IPS DF 19.7 (cell line): ENCODE data around the gene PIPOX.

Experiments used
- DNase-seq: peaks from one replicate; pipeline ENCODE4 v3.0.0-alpha.2; 2013; ENCODE audit warnings: low read depth, low spot score

Gene PIPOX

DNA sequence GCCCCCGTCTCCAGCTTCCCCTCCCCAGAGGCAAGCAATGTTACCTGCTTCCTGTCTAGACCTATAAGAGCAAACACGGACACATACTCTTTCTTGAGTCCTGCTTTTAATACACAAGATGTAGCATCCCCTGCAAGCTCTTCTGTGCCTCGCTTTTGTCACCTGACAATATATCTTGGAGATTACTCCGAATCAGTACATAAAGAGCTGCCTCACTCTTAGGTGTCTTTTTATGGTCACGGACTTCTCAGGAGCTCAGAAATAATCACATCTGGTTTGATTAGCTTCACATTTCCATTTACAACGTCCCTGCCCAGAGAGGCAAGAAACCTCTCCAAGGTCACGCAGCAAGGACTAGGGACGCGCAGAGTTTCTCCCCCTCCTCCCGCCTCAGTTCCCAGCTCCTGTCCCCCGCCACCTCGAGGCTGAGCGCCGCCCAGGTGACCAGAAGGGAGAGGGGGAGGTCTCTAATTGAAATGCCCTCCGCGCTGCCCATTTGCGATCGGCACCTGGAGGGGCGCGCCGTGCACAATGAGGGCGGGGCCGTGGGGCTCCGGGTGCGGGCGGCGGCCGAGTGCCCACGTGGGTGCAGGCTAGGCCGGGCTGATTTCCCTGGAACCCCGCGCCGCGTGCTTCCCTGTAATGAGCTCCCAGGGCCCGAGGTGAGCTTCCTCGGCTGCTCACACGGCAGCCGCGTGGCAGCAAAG lies 23.3 kb upstream of the PIPOX start:
- no peak for DNase-seq

DNA sequence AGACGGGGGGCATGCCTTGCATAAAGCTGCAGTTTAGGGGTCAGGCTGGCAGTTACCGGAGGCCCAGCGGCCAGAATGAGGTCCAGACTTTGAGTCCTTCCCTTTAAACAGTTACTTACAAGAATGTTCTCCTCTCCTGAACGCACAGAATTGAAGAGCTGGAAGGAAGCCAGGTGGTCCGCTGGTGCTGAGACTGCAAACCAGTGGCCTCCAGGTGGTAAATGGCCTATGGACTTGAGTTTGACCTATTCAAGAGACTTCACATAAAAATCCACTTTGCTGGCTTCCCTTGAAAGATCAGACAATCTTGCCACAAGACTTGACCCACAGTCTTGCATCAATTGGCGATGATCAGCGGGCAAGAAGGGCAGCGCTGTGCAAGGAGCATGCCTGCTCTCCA lies 22.4 kb upstream of the PIPOX start:
- no peak for DNase-seq

DNA sequence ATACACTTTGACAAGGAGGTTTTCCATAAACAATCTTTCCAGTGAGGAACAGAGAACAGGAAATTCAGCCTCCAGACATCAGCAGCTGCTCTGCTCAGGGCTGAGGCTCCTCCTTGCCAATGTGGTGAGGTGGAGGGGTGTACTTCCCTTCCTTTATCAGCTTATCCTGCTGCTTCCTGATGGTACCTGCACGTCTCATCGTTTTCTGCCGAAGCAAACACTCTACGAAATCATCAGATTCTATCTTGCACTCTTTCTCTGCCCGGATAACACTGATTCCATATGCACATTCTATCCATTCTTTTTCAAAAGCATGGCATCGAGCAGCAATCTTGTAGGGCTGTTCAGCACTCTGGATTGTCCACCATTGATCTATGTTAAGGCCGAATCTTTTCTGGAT lies 21.7 kb upstream of the PIPOX start:
- DNase-seq = no peak

DNA sequence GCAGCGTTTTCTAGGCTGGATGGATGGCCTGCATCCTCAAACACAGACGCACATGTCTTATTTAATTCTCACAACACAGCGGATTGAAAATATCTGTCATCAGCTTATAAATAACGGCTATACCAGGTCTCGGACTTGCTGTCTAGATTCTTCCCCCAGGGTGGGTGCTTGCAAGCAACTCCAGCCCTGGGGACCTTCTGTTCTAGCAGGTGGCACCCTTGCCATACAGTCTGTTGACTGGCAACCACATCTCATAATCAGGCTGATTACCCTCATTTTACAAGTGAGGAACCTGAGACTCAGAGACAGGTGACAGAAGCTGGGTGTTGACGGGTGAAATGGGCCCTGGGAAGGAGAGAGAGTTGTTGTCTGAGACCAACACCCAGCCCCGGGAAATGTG lies 20.9 kb upstream of the PIPOX start:
- DNase-seq = no peak

DNA sequence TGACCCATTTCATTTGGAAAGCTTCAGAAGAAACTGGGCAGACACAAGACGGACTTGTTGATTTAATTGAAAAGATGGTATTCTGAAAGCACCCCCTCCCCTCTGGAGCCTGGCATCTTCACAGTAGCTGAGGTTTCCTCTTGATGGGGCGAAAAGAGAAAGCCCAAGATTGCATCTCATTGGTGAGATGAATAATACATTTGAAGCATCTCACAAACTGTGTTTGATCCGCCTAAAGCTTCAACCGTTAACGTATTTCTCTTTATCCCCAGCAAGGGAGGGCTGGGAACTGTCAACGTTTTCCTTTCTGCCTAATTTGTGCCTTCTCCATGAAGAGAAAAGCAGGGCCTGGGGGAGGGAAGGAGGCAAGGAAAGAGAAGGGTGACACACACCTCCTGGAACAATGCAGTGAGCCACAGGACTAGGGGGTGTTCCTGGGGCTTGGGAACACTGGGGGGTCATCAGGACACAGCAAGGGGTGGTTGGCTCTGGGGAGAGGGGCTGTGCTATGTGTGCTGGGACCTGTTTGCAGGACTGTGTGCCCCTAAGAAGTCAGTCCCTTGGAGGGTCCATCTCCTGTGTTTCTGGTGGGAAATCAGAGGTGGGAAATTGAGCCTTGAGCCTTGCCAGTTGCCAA lies 18.5 kb upstream of the PIPOX start:
- no peak for DNase-seq

DNA sequence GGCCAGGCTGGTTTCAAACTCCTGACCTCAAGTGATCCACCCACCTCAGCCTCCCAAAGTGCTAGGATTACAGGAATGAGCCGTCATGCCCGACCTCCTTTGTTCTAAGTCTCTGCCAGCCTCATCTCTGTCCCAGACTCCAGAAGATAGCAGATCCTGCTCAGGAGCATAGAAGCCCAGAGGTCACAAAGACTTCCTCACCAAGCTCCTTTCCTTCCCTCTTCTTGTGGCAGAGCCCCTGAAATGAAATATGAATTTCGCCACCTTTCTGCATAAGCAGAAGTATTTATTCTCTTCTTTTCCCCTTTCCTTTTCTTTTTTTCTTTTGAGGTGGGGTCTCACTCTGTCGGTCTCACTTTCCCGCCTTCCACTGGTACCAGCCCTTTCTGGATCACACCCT lies 11.5 kb upstream of the PIPOX start:
- no peak for DNase-seq

DNA sequence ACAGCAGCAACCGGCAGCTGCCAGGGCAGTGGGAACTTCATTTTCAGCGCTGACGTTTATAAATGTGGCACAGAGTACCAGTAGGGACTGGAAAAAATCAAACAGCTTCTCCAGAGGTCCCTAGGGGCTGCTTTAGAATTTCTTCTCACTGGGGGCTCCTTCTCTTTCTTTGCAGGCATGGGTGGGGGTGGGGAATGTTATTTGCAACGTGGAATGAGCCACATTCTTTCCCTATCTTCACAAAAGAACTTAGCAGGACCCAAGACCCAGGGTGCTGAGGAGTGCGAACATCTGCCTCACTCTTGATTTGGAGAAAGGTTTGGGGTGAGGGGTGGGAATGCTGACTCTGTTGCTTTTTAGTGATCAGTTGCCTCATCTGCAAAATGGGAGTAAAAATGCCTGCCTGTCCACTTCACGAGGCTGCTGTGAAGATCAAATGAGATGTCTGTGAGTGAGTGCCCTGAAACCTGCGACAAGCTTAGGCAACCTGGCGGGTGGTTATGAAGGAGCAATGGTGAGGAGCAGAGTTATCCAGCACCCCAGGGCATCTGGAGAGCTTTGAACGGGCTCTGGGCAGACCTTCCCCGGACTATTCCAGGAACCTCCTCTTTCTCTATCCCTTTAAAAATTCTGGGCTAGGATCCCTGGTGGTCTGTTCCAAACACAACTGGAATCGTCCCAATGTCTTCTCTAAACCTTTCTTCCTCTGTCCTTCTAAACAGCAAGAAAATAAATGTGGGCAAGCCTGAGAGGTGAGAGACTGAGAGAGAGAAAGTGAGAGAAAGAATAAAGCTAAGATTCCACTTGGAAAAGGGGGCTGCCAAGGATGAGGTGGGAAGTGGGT lies 10.7 kb upstream of the PIPOX start:
- peak; percentile 79 for DNase-seq

DNA sequence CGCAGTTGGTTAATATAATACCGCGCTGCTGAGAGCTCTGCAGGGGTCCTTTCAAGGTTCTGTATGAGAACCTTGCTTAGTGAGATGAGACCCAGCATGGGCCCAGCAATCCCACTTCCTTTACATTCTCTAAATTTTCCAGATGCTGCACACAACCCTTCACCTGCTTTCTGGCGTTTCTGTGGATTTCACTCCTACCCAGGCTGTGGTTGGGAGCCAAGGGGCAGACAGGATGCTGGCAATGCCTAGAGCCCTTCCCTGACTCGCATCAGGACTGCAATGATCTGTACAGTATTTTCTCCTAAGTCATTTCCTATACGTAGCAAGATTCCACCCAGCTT lies 10.1 kb upstream of the PIPOX start:
- DNase-seq = peak; percentile 82

DNA sequence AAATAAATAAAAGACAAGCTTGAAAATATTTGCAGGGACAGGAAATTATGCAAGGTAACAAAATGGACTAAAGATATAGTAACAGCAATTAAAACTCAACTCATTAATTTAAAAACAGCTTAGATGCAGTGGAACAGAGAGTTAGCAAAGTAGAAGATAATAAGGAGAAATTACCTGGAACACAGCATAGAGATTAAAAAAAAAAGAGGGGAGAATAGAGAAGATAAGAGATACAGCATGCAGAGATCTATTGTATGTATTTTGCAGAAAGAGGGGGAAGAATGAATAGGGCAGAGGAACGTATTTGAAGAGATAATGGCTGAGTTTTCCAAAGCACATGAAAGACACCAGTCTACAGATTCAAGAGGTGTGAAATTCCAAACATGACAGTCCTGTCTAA lies 8.4 kb upstream of the PIPOX start:
- no peak for DNase-seq

DNA sequence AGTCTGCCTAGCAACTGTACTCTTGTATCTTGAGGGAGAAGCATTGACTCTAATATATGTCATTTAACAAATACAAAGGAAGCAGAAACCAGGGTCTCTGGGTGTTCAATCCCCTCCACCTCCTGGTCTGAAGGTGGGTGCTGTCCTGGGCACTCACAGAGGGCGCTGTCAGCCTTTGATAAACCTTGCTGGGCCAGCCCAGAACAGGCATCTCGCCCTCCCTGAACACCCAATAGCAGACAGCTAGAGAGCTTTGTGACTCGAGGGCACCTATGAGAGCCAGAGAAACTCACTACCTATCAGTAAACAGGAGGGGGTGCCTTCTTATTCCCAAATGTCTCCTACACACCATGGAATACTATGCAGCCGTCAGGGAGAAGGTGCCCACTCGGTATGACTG lies 6.4 kb upstream of the PIPOX start:
- DNase-seq = no peak

DNA sequence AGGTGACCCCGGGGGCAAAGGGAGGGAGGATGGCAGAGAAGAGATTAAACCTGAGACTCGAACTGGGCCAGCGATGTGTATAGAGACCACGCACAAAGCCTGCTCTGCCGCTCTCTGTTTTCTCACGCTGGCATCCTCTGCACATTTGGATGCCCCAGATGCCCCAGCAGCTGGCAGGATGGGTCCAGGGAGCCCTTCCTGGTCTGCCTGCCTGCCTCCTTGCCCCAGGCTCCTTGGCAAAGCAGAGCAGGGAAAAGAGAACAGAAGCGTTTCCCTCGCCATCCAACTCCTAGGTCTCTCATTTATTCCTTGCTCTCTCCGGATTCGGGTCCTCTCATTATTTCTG lies 5.2 kb upstream of the PIPOX start:
- DNase-seq = no peak

DNA sequence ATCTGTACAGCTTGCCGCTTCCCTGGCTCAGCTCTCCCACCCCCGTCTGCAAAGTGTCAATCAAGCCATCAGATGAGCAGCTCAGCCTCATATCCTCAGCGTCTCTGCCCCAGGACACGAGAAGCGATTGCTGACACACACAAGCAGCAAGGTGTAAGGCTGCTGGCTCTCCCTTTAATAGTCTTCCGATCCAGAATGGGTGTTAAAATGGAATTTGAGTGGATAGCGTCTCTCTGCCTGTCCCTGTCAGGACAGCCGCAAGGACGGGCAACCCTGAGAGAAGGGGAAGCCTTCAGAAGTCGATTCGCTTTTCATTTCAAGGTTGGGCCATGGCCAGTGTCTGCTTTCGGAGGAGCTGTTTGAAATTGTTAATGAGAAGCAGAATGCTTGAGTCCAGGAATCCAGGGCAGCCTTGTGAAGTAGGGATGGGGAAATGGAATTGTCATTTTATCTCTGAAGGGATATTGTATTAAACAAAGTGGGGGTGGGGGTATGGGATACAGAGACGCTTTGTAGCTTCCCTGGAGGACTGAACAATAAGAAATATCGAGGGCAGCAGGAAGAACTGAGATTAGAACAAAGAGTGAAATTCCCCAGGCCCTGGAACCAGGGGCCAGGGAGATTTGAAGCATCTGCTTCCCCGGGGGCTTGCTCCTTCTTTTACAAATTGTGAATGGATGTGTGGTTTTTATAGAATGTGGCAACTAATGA lies 4.7 kb upstream of the PIPOX start:
- no peak for DNase-seq

DNA sequence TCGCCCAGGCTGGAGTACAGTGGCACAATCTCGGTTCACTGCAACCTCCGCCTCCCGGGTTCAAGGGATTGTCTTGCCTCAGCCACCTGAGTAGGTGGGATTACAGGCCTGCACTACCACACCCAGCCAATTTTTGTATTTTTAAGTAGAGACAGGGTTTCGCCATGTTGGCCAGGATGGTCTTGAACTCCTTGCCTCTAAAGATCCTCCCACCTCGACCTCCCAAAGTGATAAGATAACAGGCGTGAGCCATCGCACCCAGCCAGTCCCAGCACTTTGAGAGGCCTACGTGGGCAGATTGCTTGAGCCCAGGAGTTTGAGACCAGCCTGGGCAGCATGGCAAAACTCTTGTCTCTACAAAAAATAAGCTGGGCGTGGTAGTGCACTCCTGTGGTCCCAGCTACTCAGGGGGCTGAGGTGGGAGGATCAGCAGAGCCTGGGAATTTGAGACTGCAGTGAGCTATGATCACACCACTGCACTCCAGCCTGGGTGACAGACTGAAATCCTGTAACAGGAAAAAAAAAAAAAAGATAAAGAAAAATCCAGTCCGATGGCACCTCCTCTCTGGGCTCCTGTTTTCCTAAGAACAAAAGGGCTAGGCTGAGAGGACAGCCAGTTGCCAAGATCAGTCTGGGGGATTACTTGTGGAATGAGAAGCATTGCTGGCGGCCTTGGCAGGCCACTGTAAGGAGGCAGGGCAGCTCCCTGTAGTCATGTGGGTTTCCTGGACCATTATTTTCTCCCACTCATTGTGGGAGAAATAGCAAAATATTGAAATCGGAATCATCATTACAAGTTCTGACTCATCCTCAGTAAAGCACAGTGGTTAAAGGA lies 3.0 kb upstream of the PIPOX start:
- no peak for DNase-seq

DNA sequence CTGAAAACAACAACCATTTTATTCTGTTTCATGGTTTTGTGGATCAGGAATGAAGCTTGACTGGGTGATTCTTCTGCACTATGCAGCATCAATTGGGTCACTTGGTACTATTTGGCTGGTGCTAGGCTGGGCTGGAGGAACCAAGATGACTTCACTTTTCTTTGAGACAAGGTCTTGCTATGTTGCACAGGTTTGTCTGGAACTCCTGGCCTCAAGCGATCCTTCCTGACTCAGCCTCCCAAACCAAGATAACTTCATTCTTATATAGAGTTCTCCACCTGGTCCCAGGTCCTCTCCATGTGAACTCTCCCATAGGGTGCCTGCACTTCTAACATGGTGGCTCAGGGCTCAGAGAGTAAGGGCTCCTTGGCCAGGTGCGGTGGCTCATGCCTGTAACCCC lies 1.9 kb upstream of the PIPOX start:
- no peak for DNase-seq

DNA sequence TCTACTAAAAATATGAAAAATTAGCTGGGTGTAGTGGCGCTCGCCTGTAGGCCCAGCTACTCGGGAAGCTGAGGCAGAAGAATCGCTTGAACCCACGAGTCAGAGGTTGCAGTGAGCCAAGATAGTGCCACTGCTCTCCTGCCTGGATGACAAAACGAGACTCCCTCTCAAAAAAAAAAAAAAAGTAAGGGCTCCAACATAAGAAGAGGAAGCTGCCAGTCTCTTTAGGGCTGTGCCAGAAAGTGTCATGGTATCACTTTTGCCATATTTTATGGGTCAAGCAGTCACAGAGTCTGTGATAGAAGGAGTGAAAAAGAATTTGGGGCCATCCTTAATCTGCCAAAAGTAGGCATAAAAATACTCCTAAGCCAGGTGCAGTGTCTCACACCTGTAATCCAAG lies 1.4 kb upstream of the PIPOX start:
- no peak for DNase-seq

DNA sequence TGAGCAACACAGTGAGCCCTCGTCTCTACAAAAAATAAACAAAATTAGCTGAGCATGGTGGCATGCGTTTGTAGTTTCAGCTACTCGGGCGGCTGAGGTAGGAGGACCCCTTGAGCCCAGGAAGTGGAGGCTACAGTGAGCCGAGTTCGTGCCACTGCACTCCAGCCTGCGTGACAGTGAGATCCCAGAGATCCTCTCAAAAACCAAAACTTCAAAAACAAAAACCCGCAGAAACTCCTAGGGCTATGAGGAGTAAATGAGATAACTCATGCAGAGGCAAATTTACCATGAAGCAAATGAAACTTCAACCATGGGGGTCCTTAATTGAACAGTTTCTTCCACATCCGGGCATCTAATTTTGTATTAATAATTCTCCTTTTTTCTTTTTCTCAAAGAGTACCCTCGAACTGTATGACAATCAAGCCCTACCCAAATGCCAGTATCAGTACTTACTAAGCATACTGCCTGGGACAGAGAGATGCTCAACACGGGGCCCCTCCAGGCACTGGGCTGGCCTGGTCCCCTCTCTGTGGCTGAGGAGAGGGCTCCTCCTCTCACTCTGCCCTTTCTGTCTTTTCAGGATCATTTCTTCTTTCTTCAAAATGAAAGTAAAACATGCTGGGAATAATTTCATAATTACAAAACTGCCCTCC lies 789 bp upstream of the PIPOX start:
- no peak for DNase-seq

DNA sequence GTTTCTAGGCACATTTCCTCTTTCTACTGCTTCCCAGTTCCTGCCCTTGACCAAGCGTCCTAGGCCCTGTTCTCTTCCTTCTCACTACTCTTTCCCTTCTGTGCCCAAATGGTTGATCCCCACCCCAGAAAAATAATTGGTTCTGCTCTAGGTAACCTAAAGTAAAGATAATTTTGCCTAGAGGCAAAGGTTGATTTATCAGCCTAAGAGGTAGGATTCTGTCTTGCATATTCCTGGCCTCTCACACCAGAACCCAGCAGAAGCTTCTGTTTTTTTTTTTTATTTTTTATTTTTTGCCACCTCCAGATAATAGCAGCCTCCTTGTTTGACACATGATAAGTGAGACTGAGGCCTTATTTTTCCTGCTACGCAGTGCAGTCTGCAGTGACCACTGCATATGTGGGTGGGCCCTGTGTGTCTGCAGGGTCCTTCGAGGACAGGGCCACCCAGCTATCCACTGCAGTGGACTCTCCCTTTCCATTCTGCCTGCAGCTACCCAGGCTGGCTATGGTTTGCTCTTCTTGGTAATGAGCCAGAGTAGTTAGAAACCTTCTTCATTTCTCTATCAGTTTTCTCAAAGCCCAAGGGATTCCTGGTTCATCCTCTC lies 701 bp downstream of the PIPOX start:
- DNase-seq = no peak

DNA sequence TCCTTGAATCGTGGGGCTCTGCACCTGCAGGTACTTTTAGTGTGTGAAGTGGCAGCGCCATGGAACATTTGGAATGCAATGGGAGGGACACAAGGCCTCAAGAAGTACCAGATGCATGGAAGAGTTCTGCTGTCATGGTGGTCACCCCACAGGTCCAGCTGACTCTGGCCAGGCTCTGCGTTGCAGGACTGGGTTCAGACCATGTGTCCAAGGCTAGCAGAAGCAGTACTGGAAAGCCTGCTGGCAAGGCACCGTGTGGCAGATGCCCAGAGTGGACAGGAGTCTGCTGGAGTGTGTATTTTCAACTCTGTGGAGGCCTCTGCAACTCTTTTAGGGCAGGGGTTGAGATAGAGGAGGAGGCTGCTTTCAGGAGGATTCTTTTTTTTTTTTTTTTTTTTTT lies 2.1 kb downstream of the PIPOX start:
- DNase-seq = no peak

DNA sequence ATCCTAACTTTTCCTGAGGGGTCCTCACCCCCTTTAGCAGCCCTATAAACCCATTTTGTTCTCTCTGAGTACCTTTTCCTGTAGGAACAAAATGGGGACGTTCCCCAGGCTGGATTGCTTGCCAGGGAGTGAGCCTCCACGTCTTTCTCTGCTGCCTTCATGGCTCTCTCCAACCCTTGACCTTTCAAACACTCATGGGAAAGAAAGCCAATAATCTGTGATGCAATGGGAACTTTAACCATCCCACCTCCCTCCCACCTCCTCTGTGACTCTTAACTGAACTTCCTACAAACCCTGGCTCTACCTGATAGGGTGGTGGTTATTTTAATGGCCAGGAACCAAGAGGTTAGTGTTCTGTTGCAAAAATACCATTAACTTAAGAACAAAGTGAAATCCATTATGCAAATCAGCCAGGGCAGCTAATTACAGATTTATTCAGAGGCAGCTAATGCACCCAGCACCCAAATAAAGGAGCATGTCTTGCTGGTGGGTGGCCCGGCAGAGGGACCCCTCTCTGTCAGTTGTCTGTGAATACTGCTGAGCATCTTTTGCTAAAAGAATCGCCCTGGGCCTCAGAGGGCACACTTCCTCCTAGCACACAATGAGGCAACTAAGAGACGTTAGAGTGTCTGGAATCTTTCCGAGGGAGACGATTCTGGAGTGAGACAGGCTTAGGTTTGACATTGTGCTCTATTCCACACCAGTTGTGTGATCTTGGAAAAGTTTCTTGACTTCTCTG lies 3.0 kb downstream of the PIPOX start:
- no peak for DNase-seq

DNA sequence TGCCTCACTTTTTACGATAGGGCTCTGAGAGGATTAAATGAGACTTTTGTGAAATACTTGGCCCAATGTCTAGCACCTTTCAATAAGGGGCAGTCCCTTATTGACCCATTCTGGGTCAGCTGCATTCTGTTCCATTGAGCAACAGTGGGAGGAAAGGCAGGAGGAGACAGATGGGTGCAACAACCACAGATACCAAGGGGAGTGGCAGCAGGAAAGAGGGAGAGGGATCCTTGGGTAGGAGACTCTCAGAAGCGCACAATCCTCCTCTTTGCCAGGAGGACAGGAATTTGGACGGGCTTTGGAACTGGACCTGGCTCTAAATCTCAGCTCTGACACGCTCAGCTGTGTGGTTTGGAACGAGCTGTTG lies 3.5 kb downstream of the PIPOX start:
- no peak for DNase-seq
